Tibial nerve (tissue), 4 donors: ENCODE data around the gene COQ8A.

Source experiments
- EP300 ChIP-seq, 2 donors: sonication (generic); formaldehyde crosslinking; IDR thresholded peaks; one replicate each; pipeline ENCODE4 v1.6.1; 2017; ENCODE audit warnings: antibody characterized with exemption in 2 of 2, mild to moderate bottlenecking in 1 of 2
- POLR2A ChIP-seq, 2 donors: fragments of 450-650 bp; IDR thresholded peaks; one replicate each; pipeline ENCODE4 v1.6.1; 2017; ENCODE audit warnings: antibody characterized with exemption in 2 of 2, mild to moderate bottlenecking in 2 of 2, moderate library complexity in 2 of 2
- TF ChIP-seq, protein P1 (sequence below), 5 experiments: fragments of 200-600 bp in 3 of 5; fragments of 450-650 bp in 2 of 5; sonication (generic) in 3 of 5; IDR thresholded peaks; one replicate each; pipeline ENCODE4 v1.5.1; 2016 to 2019; ENCODE audit warnings: antibody characterized with exemption in 5 of 5, mild to moderate bottlenecking in 3 of 5, moderate library complexity in 2 of 5

- TF ChIP-seq, protein P1, sequence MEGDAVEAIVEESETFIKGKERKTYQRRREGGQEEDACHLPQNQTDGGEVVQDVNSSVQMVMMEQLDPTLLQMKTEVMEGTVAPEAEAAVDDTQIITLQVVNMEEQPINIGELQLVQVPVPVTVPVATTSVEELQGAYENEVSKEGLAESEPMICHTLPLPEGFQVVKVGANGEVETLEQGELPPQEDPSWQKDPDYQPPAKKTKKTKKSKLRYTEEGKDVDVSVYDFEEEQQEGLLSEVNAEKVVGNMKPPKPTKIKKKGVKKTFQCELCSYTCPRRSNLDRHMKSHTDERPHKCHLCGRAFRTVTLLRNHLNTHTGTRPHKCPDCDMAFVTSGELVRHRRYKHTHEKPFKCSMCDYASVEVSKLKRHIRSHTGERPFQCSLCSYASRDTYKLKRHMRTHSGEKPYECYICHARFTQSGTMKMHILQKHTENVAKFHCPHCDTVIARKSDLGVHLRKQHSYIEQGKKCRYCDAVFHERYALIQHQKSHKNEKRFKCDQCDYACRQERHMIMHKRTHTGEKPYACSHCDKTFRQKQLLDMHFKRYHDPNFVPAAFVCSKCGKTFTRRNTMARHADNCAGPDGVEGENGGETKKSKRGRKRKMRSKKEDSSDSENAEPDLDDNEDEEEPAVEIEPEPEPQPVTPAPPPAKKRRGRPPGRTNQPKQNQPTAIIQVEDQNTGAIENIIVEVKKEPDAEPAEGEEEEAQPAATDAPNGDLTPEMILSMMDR (IDR thresholded peaks at IDR 0.05): no peak
- TF ChIP-seq POLR2A (IDR thresholded peaks at IDR 0.05) (no peak), EP300 (IDR thresholded peaks at IDR 0.05) (no peak)
Observed at GRCh38 chr1:226943927-226944326, 3.8 kb downstream of the COQ8A start.
